RWPE2 (cell line): ENCODE data around the gene XAB2.
A peak's percentile ranks its signal among the peaks of the same experiment; 100 is the strongest.

Source experiments
- ATAC-seq: fragments of 200-7000 bp; cut with Tn5 transposase; 3 replicates; pipeline ENCODE4 v1.9.1; 2021; ENCODE audit warnings: low read depth
- DNase-seq: peaks from one replicate; pipeline ENCODE4 v3.0.0-alpha.2; 2020; ENCODE audit warnings: low spot score
- H3K27ac ChIP-seq: fragments of 450-650 bp; 2 replicates; pipeline ENCODE4 v1.5.1; 2017; ENCODE audit warnings: mild to moderate bottlenecking; ENCODE audit not compliant: poor library complexity, severe bottlenecking
- H3K27me3 ChIP-seq: fragments of 250-450 bp; sonication (Bioruptor Pico); 2 replicates; pipeline ENCODE4 v1.5.1; 2021; ENCODE audit warnings: mild to moderate bottlenecking, moderate library complexity; ENCODE audit not compliant: insufficient read depth, poor library complexity, severe bottlenecking
- H3K36me3 ChIP-seq: fragments of 250-450 bp; sonication (Bioruptor Pico); 2 replicates; pipeline ENCODE4 v1.5.1; 2020; ENCODE audit warnings: low read depth, mild to moderate bottlenecking, moderate library complexity
- H3K4me1 ChIP-seq: fragments of 250-450 bp; sonication (Bioruptor Pico); 2 replicates; pipeline ENCODE4 v1.5.1; 2021; ENCODE audit warnings: mild to moderate bottlenecking, moderate library complexity; ENCODE audit not compliant: insufficient read depth, poor library complexity, severe bottlenecking
- H3K4me3 ChIP-seq: fragments of 250-450 bp; sonication (Bioruptor Pico); 2 replicates; pipeline ENCODE4 v1.5.1; 2021; ENCODE audit warnings: mild to moderate bottlenecking, moderate library complexity; ENCODE audit not compliant: severe bottlenecking
- H3K9me3 ChIP-seq: fragments of 250-450 bp; sonication (Bioruptor Pico); 2 replicates; pipeline ENCODE4 v1.5.1; 2021; ENCODE audit warnings: mild to moderate bottlenecking, moderate library complexity; ENCODE audit not compliant: severe bottlenecking
- CTCF ChIP-seq: fragments of 450-650 bp; IDR thresholded peaks from one replicate; pipeline ENCODE4 v1.5.1; 2017; ENCODE audit warnings: mild to moderate bottlenecking, moderate library complexity; ENCODE audit not compliant: poor library complexity, severe bottlenecking

The XAB2 gene

GRCh38 chr19:7628589-7629311 is 595 bp downstream of the XAB2 start:
- TF ChIP-seq CTCF, result no peak
- H3K9me3 ChIP-seq, result no peaks in the 10 kb centered on the region
- peak overlapping the region; percentile 91 for H3K4me3 ChIP-seq
- no peaks in the 10 kb centered on the region for H3K27me3 ChIP-seq
- DNase-seq (no peak), ATAC-seq (no peak)
- peaks cover 5% of the 10 kb centered on the region for H3K4me1 ChIP-seq
- H3K36me3 ChIP-seq, result peaks cover 21% of the 10 kb centered on the region
- H3K27ac ChIP-seq, result peak overlapping the region; percentile 15

GRCh38 chr19:7627166-7627565 is 2.2 kb downstream of the XAB2 start:
- H3K36me3 ChIP-seq, result peaks cover 31% of the 10 kb centered on the region
- ATAC-seq (no peak), DNase-seq (no peak)
- no peak for TF ChIP-seq CTCF
- H3K4me3 ChIP-seq, result no peak overlapping the region
- no peaks in the 10 kb centered on the region for H3K27me3 ChIP-seq
- peaks cover 5% of the 10 kb centered on the region for H3K4me1 ChIP-seq
- no peaks in the 10 kb centered on the region for H3K9me3 ChIP-seq
- H3K27ac ChIP-seq, result no peak overlapping the region

- H3K9me3 ChIP-seq, result no peaks in the 10 kb centered on the region
These were observed 3.5 kb downstream of the XAB2 start for GRCh38 chr19:7625763-7626372.

GRCh38 chr19:7624810-7625209 is 4.5 kb downstream of the XAB2 start:
- no peaks in the 10 kb centered on the region for H3K9me3 ChIP-seq
- no peak overlapping the region for H3K27ac ChIP-seq
- no peak for DNase-seq
- ATAC-seq, result no peak
- peaks cover 46% of the 10 kb centered on the region for H3K36me3 ChIP-seq
- no peaks in the 10 kb centered on the region for H3K27me3 ChIP-seq
- TF ChIP-seq CTCF, result no peak
- H3K4me1 ChIP-seq, result no peaks in the 10 kb centered on the region
- no peak overlapping the region for H3K4me3 ChIP-seq

More at GRCh38 chr19:7625763-7626372, 3.5 kb downstream of the XAB2 start:
- TF ChIP-seq CTCF, result no peak
- DNase-seq (no peak), ATAC-seq (no peak)
- Histone ChIP-seq H3K27ac (no peak overlapping the region), H3K4me1 (peaks cover 4% of the 10 kb centered on the region), H3K36me3 (peaks cover 39% of the 10 kb centered on the region), H3K4me3 (no peak overlapping the region), H3K27me3 (no peaks in the 10 kb centered on the region)
